A549 (cell line): Measurements from ENCODE around the gene GMDS. TPM values are rescaled to one million over a fixed set of nuclear protein-coding genes. Genes with fewer than 3 reads are reported as not detected.

Source experiments
- ATAC-seq, 2 experiments: fragments of 200-7000 bp in 1 of 2; fragments of >200 bp in 1 of 2; cut with Nextera tagmentation in 1 of 2; cut with Tn5 transposase in 1 of 2; 3 replicates each; pipeline versions ENCODE4 v1.8.0 to v1.9.1; 2018 to 2020; ENCODE audit warnings: mild to moderate bottlenecking in 1 of 2, moderate library complexity in 1 of 2
- CTCF ChIA-PET: fragments of 300-600 bp; sonication (Branson Sonifier 250); formaldehyde crosslinking; extraction: SDS; loops from one replicate; lab custom pipeline; 2021; ENCODE audit warnings: antibody characterized with exemption, inconsistent platforms; lab: Yijun Ruan, JAX
- POLR2A ChIA-PET: fragments of 350-600 bp; formaldehyde crosslinking; extraction: SDS; loops from one replicate; lab custom pipeline; 2021; ENCODE audit warnings: antibody characterized with exemption, inconsistent platforms; lab: Yijun Ruan, JAX
- DNase-seq, 2 experiments: peaks; one replicate each; pipeline versions ENCODE4 v3.0.0 to v3.0.0-alpha.2; 2011 to 2016; ENCODE audit warnings: low read depth in 1 of 2, low spot score in 1 of 2
- FAIRE-seq: peaks from 2 replicates; lab custom pipeline; 2011; peaks lifted over from hg19 to GRCh38; lab: Jason Lieb, UNC
- H3K27ac ChIP-seq, 2 experiments: fragments of >200 bp; sonication (Bioruptor Twin); formaldehyde crosslinking; 3 replicates each; pipeline ENCODE4 v1.5.1; 2016 to 2017
- H3K4me1 ChIP-seq: fragments of >200 bp; sonication (Bioruptor Twin); formaldehyde crosslinking; 3 replicates; pipeline ENCODE4 v1.6.1; 2016
- H3K4me2 ChIP-seq: fragments of >200 bp; sonication (Bioruptor Twin); formaldehyde crosslinking; 3 replicates; pipeline ENCODE4 v1.6.1; 2016
- H3K4me3 ChIP-seq: fragments of >200 bp; sonication (Bioruptor Twin); formaldehyde crosslinking; 3 replicates; pipeline ENCODE4 v1.5.1; 2016
- H3K9me3 ChIP-seq: fragments of >200 bp; sonication (Bioruptor Twin); formaldehyde crosslinking; 3 replicates; pipeline ENCODE4 v1.6.1; 2016
- BCL3 ChIP-seq: fragments of >200 bp; sonication (Bioruptor Twin); formaldehyde crosslinking; IDR thresholded peaks from 3 replicates; pipeline ENCODE4 v1.6.1; 2016
- CEBPB ChIP-seq, 2 experiments: fragments of >200 bp in 1 of 2; sonication (Bioruptor Twin) in 1 of 2; formaldehyde crosslinking in 1 of 2; IDR thresholded peaks; 2 replicates each; pipeline ENCODE4 v1.6.1; 2012 to 2016
- CHD4 ChIP-seq: fragments of 200-600 bp; sonication (generic); IDR thresholded peaks from 2 replicates; pipeline ENCODE4 v1.6.1; 2016; ENCODE audit warnings: antibody characterized with exemption, mild to moderate bottlenecking, borderline replicate concordance
- E2F6 ChIP-seq: IDR thresholded peaks from 2 replicates; pipeline ENCODE4 v1.6.1; 2012; ENCODE audit warnings: low read depth, borderline replicate concordance
- ELK1 ChIP-seq: fragments of 150-350 bp; IDR thresholded peaks from 2 replicates; pipeline ENCODE4 v1.6.1; 2014; ENCODE audit warnings: low read depth, mild to moderate bottlenecking, low read length
- GATA3 ChIP-seq: IDR thresholded peaks from 2 replicates; pipeline ENCODE4 v1.6.1; 2012; ENCODE audit warnings: borderline replicate concordance
- HEYL ChIP-seq: fragments of 250-450 bp; sonication (Bioruptor Pico); IDR thresholded peaks from 2 replicates; pipeline ENCODE4 v1.8.0; 2021; ENCODE audit warnings: mild to moderate bottlenecking, moderate library complexity
- HMGXB4 ChIP-seq: fragments of 250-450 bp; sonication (Bioruptor Pico); IDR thresholded peaks from 2 replicates; pipeline ENCODE4 v1.5.0; 2021; ENCODE audit warnings: mild to moderate bottlenecking, moderate library complexity, borderline replicate concordance
- HOXB13 ChIP-seq: fragments of 250-450 bp; sonication (Bioruptor Pico); IDR thresholded peaks from 2 replicates; pipeline ENCODE4 v1.5.0; 2020; ENCODE audit warnings: low read depth, mild to moderate bottlenecking, moderate library complexity
- HOXB5 ChIP-seq: fragments of 250-450 bp; sonication (Bioruptor Pico); IDR thresholded peaks from 2 replicates; pipeline ENCODE4 v1.5.0; 2020; ENCODE audit warnings: mild to moderate bottlenecking, moderate library complexity
- KDM1A ChIP-seq: fragments of 200-600 bp; sonication (generic); IDR thresholded peaks from 2 replicates; pipeline ENCODE4 v1.6.1; 2016; ENCODE audit warnings: low read depth, mild to moderate bottlenecking
- KDM5A ChIP-seq: fragments of 200-600 bp; sonication (generic); IDR thresholded peaks from 2 replicates; pipeline ENCODE4 v1.6.1; 2016; ENCODE audit warnings: antibody characterized with exemption, mild to moderate bottlenecking
- NPAS2 ChIP-seq: fragments of 250-450 bp; sonication (Bioruptor Pico); IDR thresholded peaks from 2 replicates; pipeline ENCODE4 v1.8.0; 2022; ENCODE audit warnings: mild to moderate bottlenecking, moderate library complexity, borderline replicate concordance
- PBX3 ChIP-seq: IDR thresholded peaks from 2 replicates; pipeline ENCODE4 v1.6.1; 2012
- PHF8 ChIP-seq: fragments of 200-600 bp; sonication (generic); IDR thresholded peaks from 2 replicates; pipeline ENCODE4 v1.6.1; 2016; ENCODE audit warnings: low read depth, mild to moderate bottlenecking, antibody characterized with exemption, moderate library complexity, borderline replicate concordance
- POLR2AphosphoS2 ChIP-seq: conservative IDR thresholded peaks from 2 replicates; pipeline ENCODE4 v1.6.1; 2012; ENCODE audit warnings: low read length, improper control_type of control experiment, inconsistent platforms
- RFX5 ChIP-seq: fragments of 450-650 bp; IDR thresholded peaks from 2 replicates; pipeline ENCODE4 v1.7.1; 2014; ENCODE audit warnings: antibody characterized with exemption, mild to moderate bottlenecking, moderate library complexity
- TFCP2L1 ChIP-seq: fragments of 250-450 bp; sonication (Bioruptor Pico); IDR thresholded peaks from 2 replicates; pipeline ENCODE4 v1.5.0; 2021; ENCODE audit warnings: mild to moderate bottlenecking
- USF2 ChIP-seq: fragments of 450-650 bp; IDR thresholded peaks from 2 replicates; pipeline ENCODE4 v1.6.1; 2014; ENCODE audit warnings: antibody characterized with exemption
- ZFP36 ChIP-seq: fragments of 450-650 bp; IDR thresholded peaks from 2 replicates; pipeline ENCODE4 v1.6.1; 2014; ENCODE audit warnings: borderline replicate concordance; ENCODE audit not compliant: partially characterized antibody
- WGBS: methylation state at CpG from one replicate; pipeline ENCODE4 v1.1.6; 2017; ENCODE audit errors: missing lambda C conversion rate; 5-methylcytosine and 5-hydroxymethylcytosine counted together
- polyA plus RNA-seq, 4 experiments: library from polyadenylated mRNA; depleted of rRNA in 3 of 4; stranded (reverse); fragments of >200 nt; fragmentation: RNase III in 1 of 4; extraction: RNeasy Plus Mini Kit Qiagen cat#74134 plus additional on column Dnase treatment in 1 of 4; gene quantifications; 2 replicates in 3 of 4; 3 replicates in 1 of 4; pipeline ENCODE4 v1.2.3, GENCODE V29; 2011 to 2017

The GMDS gene
- polyA plus RNA-seq, 2 of the 4 experiments (the other 2 are of a cell fraction), result 9.9 to 12.4 TPM

GRCh38 chr6:1581120-1581991, 664.0 kb downstream of the GMDS start:
- POLR2A ChIA-PET, result no interaction called here

More at GRCh38 chr6:1581120-1581991, 664.0 kb downstream of the GMDS start:
- H3K4me2 ChIP-seq, result no peak overlapping the region
- no peaks in the 10 kb centered on the region for H3K4me1 ChIP-seq
- no peak for ATAC-seq
- TF ChIP-seq BCL3 (no peak), NPAS2 (CRISPR knock-in tag) (no peak), USF2 (no peak), RFX5 (no peak), HOXB13 (CRISPR knock-in tag) (no peak), KDM1A (no peak), HEYL (CRISPR knock-in tag) (no peak), PHF8 (no peak), KDM5A (no peak), GATA3 (no peak), ZFP36 (no peak), CHD4 (no peak), PBX3 (no peak), POLR2AphosphoS2 (no peak), TFCP2L1 (CRISPR knock-in tag) (no peak), CEBPB (IDR thresholded peaks at IDR 0.05) (no peak), HOXB5 (no peak), ELK1 (no peak), E2F6 (no peak), HMGXB4 (CRISPR knock-in tag) (no peak)
- H3K27ac ChIP-seq, result no peak overlapping the region
- CTCF ChIA-PET, result interaction anchor here (0.8 to 1.1 kb wide), 2 partner anchors 9 to 15 kb away, joined by 3 read pairs; no protein-coding TSS in a partner anchor
- H3K4me3 ChIP-seq, result no peak overlapping the region
- no peak for FAIRE-seq
- 71% methylated on average over 19 of the region's 31 CpGs for WGBS
- no peaks in the 10 kb centered on the region for H3K9me3 ChIP-seq
- no peak for DNase-seq
